Stimulated activated CD4-positive, alpha-beta T cell treated with anti-CD3 and anti-CD28 coated beads, Interleukin-1b, Interleukin-23, amount 100 ng/mL, for 24 hours (primary cell): Measurements from ENCODE around the gene CRACR2A.

Experiments used
- DNase-seq, 4 experiments: peaks; one replicate each; pipeline ENCODE4 v3.0.0-alpha.2; 2020; ENCODE audit warnings: low read depth in 4 of 4, low spot score in 1 of 4

The CRACR2A gene

GRCh38 chr12:3726456-3726855, 26.5 kb downstream of the CRACR2A start:
- no peak for DNase-seq

GRCh38 chr12:3725388-3726115, 27.4 kb downstream of the CRACR2A start:
- no peak for DNase-seq

- DNase-seq: no peak
Measured at GRCh38 chr12:3723916-3724805, 28.7 kb downstream of the CRACR2A start.

- DNase-seq: no peak
Measured at GRCh38 chr12:3722368-3722767, 30.5 kb downstream of the CRACR2A start.

- DNase-seq: no peak
Measured at GRCh38 chr12:3720772-3721171, 32.1 kb downstream of the CRACR2A start.

- DNase-seq: no peak
Measured at GRCh38 chr12:3718100-3718499, 34.8 kb downstream of the CRACR2A start.

GRCh38 chr12:3717283-3717898, 35.5 kb downstream of the CRACR2A start:
- no peak for DNase-seq

- DNase-seq: no peak
Measured at GRCh38 chr12:3715999-3716398, 36.9 kb downstream of the CRACR2A start.

- no peak for DNase-seq
Measured at GRCh38 chr12:3713947-3714346, 39.0 kb downstream of the CRACR2A start.

GRCh38 chr12:3713483-3713882, 39.4 kb downstream of the CRACR2A start:
- no peak for DNase-seq

- no peak for DNase-seq
Measured at GRCh38 chr12:3712209-3712992, 40.5 kb downstream of the CRACR2A start.

- no peak for DNase-seq
Measured at GRCh38 chr12:3705354-3705675, 47.6 kb downstream of the CRACR2A start.

- DNase-seq: no peak
Measured at GRCh38 chr12:3704512-3705353, 48.2 kb downstream of the CRACR2A start.

GRCh38 chr12:3700861-3701260, 52.0 kb downstream of the CRACR2A start:
- no peak for DNase-seq

- no peak for DNase-seq
Measured at GRCh38 chr12:3698218-3698974, 54.5 kb downstream of the CRACR2A start.

GRCh38 chr12:3697311-3697870, 55.5 kb downstream of the CRACR2A start:
- DNase-seq: no peak

GRCh38 chr12:3694673-3695072, 58.2 kb downstream of the CRACR2A start:
- no peak for DNase-seq

GRCh38 chr12:3692616-3693365, 60.1 kb downstream of the CRACR2A start:
- no peak for DNase-seq

GRCh38 chr12:3686463-3686862, 66.4 kb downstream of the CRACR2A start:
- no peak for DNase-seq
